HPDE6-E6E7 (cell line): ENCODE measurements around the gene LIF.
"Not testable (repeated sequence)": the region's sequence is repeated elsewhere in the genome, so short reads cannot be mapped to it uniquely, and the experiment has no call there.

ENCODE experiments used
- DNase-seq: peaks from one replicate; pipeline ENCODE4 v3.0.0; 2011; ENCODE audit warnings: missing footprints; ENCODE audit errors: extremely low spot score

Gene LIF

GRCh38 chr22:30208631-30209603, 37.6 kb downstream of the LIF start:
- DNase-seq: no peak

- DNase-seq: peak; percentile 73
Measured at GRCh38 chr22:30206944-30207343, 39.6 kb downstream of the LIF start.

GRCh38 chr22:30205281-30206115, 41.1 kb downstream of the LIF start:
- DNase-seq: no peak

- no peak for DNase-seq
Measured at GRCh38 chr22:30204742-30205111, 41.8 kb downstream of the LIF start.

- DNase-seq: no peak
Measured at GRCh38 chr22:30204015-30204741, 42.4 kb downstream of the LIF start.

GRCh38 chr22:30202531-30203006, 44.0 kb downstream of the LIF start:
- DNase-seq: no peak

- no peak for DNase-seq
Measured at GRCh38 chr22:30201945-30202344, 44.6 kb downstream of the LIF start.

GRCh38 chr22:30200905-30201304, 45.7 kb downstream of the LIF start:
- not testable (repeated sequence) for DNase-seq

- no peak for DNase-seq
Measured at GRCh38 chr22:30198921-30199320, 47.6 kb downstream of the LIF start.

GRCh38 chr22:30198152-30198825, 48.3 kb downstream of the LIF start:
- no peak for DNase-seq

GRCh38 chr22:30197389-30197788, 49.2 kb downstream of the LIF start:
- DNase-seq: no peak

GRCh38 chr22:30196880-30197336, 49.7 kb downstream of the LIF start:
- no peak for DNase-seq

- peak; percentile 86 for DNase-seq
Measured at GRCh38 chr22:30196141-30196879, 50.2 kb downstream of the LIF start.

- no peak for DNase-seq
Measured at GRCh38 chr22:30195245-30196140, 51.1 kb downstream of the LIF start.

GRCh38 chr22:30193031-30193775, 53.4 kb downstream of the LIF start:
- no peak for DNase-seq

- DNase-seq: no peak
Measured at GRCh38 chr22:30192427-30192826, 54.1 kb downstream of the LIF start.

GRCh38 chr22:30191040-30191701, 55.4 kb downstream of the LIF start:
- no peak for DNase-seq

GRCh38 chr22:30190574-30190973, 56.0 kb downstream of the LIF start:
- no peak for DNase-seq
